ENCODE data around the gene ADAMTS14.

GRCh38 chr10:70748801-70749573, 76.7 kb downstream of the ADAMTS14 start:
- TF ChIP-seq POLR2A (IDR thresholded peaks at IDR 0.05; ENCODE audit: low read length) (no peak), GATA1 (IDR thresholded peaks at IDR 0.05; ENCODE audit: low read depth, low read length) (no peak)

All from erythroblast (primary cell).